Right lung (tissue), 5 donors: ENCODE measurements around the gene TSPAN4. TPM values are rescaled to one million over a fixed set of nuclear protein-coding genes. Genes with fewer than 3 reads are reported as not detected.

Source experiments
- DNase-seq, 2 donors: peaks; one replicate each; pipeline ENCODE4 v3.0.0-alpha.2; 2013
- polyA plus RNA-seq, 5 donors: library from polyadenylated mRNA; unstranded; fragments of 120-200 nt; gene quantifications; one replicate each; pipeline versions ENCODE4 v1.2.1 to v1.2.3, GENCODE V29; 2013; ENCODE audit warnings: inconsistent platforms in 1 of 5, low replicate concordance in 1 of 5; ENCODE audit not compliant: insufficient read length in 5 of 5, insufficient read depth in 1 of 5

Gene TSPAN4
- polyA plus RNA-seq, 5 donors = 42.4 to 94.6 (median 63.9) TPM

DNA sequence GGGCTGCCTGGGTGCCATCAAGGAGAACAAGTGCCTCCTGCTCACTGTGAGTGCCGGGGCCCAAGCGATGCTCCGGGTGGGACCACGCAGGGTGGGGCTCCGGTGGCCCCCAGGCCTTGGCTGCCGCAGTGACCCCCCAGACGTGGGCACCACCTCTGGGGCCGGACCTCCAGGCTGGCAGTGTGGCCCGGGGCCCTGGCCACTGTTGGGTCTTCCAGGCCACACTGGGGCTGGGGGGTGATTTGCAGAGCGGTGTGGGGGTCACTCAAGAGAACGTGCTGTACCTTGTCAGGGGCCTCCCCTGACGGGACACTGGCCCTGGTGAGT is 20.0 kb downstream of the TSPAN4 start:
- no peak for DNase-seq

- no peak for DNase-seq
Observed at GRCh38 chr11:863023-863909, 20.6 kb downstream of the TSPAN4 start.

DNA sequence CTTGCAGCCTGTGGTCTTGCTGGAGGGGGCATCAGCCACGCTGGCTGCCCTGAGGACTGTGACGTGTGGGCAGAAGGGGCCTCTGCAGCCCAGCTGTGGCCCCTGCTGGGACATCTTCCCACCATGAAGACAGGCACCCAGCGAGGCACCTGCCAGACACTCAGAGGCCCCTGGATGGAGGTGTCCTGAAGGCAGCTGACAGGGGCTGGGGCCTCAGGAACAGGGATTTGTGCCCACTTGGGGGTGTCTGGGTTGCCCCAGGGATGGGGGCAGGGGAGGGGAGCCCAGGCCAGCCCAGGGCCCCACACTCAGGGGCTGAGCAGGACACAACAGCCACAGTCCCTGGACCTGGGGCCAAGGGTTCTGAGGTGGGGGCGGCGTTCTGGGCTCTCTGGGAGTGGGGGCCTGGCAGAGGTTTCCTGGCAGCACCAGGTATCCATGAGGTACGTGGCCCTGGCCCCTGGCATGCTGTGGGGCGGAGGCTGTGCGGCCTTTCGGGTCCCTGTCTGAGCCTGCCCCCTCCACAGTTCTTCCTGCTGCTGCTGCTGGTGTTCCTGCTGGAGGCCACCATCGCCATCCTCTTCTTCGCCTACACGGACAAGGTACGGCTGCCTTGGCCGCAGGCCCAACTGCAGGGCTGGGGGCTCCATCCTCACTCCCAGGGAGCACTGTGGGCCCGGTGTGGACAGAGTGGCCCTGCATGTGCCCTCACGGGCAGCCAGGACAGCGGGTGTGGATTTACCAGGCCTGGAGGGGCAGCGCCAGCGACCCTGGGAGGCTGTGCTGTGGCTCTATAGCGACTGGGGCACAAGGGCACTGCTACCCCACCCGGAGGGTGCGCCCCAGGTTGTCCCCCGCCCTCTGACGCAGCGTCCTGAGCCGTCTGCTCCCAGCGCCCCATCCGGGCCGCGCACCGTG is 21.5 kb downstream of the TSPAN4 start:
- no peak for DNase-seq

- DNase-seq = no peak
Observed at GRCh38 chr11:864898-865297, 22.2 kb downstream of the TSPAN4 start.

GRCh38 chr11:865462-866430 is 23.1 kb downstream of the TSPAN4 start:
- DNase-seq = no peak

DNA sequence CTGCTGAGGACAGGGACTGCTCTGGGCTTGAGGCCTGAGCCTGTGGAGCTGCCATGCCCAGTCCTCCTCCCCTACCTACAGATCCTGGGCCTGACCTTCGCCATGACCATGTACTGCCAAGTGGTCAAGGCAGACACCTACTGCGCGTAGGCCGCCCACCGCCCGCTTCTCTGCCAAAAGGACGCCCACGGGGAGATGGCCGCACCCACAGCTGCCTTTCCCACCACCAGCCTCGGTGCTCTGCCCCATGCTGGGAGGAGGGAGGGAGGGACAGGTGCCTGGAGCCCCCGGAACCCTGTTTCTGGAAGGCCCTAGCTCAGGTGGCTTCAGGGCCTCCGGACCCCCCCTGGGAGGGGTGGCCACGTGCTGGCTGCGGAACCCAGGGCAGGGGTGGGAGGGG is 23.8 kb downstream of the TSPAN4 start:
- DNase-seq = no peak

DNA sequence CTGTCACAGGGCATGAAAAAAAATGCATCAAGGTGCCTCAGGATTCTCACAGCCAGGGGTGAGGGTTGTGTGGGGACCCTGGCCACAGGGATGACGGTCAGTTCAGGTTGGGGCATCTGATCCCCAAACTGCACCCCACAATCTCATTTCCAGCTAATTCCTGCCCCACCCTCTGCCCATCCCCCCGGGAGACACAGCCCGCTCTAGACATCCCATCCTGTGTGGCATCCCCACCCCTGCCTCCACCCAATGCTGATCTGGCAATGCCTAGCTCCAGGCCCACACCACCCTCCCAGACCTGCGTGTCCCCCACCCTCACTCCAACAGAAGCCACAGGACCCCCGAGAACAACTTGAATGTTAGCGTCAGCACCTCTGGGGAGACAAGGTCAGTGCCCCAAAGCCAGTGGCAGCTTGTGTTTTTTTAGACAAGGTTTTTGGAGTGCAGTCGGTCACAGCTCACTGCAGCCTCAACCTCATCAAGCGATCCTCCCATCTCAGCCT is 25.3 kb downstream of the TSPAN4 start:
- DNase-seq = no peak

DNA sequence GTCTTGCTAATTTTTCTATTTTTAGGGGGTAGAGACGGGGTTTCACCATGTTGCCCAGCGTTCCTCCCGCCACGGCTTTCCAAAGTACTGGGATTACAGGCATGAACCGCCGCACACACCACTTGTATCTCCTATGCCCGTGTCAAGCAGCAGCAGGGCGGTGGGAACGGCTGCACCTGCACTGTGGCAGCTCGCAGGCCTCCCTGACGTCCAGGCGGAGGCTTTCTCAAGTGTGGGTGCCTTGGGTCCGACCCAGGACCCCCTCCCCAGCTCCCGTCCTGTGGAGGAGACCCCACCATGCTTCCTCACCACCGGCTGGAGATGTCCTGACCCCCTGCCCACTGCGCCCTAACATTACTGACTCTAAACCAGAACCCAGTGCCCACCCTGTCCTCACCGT is 25.7 kb downstream of the TSPAN4 start:
- DNase-seq = no peak

DNA sequence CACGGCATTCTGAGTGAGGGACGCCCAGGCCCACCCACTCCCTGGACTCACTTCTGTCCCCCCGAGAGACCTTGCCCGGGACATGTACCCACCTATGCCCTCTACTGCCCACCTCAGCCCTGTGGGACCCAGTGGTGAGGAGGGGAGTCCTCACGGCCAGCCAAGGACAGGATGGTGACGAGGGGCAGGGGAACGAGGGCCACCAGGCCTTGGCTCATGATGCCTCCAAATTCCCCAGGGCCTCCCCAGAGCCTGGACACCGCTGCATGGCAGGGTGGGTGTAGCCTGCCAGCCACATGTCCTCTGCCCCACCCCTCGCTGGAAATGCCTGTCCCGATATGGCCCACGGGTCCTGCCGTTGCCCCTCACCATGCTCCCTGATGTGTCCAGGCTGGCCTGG is 26.1 kb downstream of the TSPAN4 start:
- DNase-seq = no peak

- DNase-seq = no peak
Observed at GRCh38 chr11:869399-870126, 26.9 kb downstream of the TSPAN4 start.

GRCh38 chr11:870127-870413 is 27.4 kb downstream of the TSPAN4 start:
- no peak for DNase-seq

- no peak for DNase-seq
Observed at GRCh38 chr11:870418-870817, 27.8 kb downstream of the TSPAN4 start.

DNA sequence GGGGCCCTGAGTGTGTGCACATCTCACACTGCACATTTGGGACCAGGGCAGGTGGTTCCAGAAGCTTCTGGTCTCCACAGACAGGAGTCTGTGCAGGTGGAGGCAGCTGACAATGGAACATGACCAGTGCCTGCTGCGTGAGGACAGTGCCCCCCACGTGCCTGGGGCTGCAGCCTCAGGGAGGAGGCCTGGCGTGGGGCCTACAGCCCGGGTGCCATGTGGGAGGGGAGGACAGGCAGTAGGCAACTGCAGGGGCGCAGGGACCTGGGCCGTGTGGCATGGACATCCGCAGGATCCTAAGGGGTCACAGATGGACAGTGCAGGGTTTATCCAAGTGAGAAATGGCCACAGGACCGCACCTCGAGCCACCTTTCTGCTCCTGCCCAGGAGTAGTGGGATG is 28.8 kb downstream of the TSPAN4 start:
- DNase-seq = no peak

DNA sequence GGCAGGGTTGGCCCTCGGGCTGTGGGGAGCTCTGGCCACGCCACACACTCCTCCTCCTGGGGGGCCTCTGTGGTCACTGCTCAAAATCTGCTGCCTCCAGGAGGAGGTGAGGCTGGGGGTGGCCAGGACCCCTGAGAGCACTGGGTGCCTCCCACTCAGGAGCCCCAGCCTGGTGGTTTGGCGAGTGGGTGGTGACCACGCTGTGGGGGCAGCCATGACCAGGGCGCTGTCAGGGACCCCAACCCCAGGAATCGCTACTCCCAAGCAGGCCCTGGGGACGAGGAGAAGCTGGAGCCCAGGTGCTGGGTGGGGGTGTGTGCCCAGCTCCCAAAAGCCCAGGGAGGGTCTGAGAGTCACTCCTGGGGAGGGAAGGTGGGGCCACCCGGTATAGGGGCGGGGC is 30.1 kb downstream of the TSPAN4 start:
- DNase-seq = no peak

DNA sequence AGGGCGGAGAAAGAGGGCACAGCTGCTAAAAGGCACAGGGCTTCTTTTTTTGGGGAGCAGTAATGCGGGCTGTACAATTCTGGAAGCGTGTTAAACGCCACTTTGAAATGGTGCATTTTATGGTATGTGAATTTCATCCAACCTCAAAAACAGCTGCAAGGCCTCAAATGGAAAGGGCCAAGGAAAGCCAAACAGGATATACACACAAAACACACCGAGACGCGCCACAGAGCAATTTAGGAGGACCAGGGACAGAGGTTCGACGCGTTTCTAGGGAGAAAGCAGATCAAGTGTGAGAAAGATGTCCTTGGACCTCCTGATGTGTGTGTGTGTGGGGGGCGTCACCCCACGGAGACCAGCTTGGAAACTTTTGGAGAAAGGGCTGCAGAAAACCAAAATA is 31.1 kb downstream of the TSPAN4 start:
- DNase-seq = peak in 1 of 2 donors; percentile 38

- DNase-seq = no peak
Observed at GRCh38 chr11:875203-875602, 32.6 kb downstream of the TSPAN4 start.

DNA sequence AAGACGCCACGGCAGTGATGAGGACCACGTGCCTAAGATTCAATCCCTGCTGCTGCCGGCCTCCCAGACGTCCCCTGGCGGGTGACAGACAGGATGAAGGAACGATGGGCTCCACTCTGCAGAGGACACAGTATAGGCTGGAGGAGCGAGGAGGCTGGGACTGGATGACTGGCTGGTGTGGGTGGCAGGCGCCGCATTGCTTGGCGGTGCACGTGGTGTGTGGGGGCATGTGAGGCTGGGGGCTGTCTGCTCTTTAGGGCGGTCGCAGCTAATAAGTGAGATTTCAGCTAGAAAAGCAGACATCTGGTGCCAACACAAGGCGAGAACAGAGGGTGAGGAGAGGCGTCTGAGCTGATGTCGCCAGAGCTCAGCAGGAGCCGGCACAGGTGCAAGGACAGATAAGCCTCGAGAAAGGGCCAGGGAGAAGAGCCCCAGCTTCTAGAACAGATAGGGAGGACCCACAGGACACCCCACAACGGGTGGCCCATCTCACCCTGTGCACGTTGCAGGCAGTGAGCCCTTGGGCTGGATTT is 33.2 kb downstream of the TSPAN4 start:
- DNase-seq = no peak

GRCh38 chr11:876545-876944 is 33.9 kb downstream of the TSPAN4 start:
- DNase-seq = no peak

GRCh38 chr11:877565-877964 is 34.9 kb downstream of the TSPAN4 start:
- no peak for DNase-seq

GRCh38 chr11:880447-880846 is 37.8 kb downstream of the TSPAN4 start:
- no peak for DNase-seq

GRCh38 chr11:882596-882995 is 39.9 kb downstream of the TSPAN4 start:
- no peak for DNase-seq
